ENCODE results near the gene SPNS3.

The SPNS3 gene

DNA sequence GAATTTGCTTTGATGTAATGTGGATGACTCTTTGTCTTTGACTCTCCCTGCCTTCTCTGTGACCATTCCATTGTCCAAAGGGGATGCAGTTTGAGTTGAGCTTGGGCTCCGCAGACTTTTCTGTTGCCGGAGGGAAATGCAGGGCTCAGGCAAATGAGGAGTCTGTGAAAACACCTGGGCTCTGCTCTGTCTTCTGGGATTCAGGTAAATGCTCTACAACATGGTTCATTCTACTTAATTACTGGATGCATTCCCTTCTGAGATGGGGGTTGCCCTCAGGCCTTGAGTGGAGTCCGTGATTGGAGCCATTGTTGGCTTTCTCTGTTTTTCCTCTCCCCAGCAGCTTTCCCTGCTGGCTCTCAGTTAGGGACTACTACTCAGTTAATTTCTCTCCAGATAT lies 38.5 kb downstream of the SPNS3 start:
- no peak for DNase-seq

DNA sequence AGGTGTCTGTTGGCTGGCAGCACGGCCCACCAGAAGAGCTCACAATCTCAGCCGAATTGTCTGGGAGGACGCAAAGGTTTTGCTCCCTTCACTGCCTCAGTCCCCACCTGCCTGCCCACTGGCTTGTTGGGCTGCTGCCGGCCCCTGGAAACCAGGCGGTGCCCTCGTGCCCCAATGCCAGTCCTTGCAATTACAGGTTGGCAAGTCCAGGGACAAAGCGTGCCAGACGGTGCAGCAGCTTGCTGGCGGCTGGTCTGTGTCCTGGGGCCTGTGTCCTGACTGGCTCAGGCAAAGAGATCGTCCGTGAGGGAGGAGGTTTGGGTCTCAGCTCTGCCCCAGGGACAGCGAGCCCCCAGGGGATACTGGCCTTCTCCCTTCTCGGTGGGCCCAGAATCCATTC lies 40.4 kb downstream of the SPNS3 start:
- no peak for DNase-seq

DNA sequence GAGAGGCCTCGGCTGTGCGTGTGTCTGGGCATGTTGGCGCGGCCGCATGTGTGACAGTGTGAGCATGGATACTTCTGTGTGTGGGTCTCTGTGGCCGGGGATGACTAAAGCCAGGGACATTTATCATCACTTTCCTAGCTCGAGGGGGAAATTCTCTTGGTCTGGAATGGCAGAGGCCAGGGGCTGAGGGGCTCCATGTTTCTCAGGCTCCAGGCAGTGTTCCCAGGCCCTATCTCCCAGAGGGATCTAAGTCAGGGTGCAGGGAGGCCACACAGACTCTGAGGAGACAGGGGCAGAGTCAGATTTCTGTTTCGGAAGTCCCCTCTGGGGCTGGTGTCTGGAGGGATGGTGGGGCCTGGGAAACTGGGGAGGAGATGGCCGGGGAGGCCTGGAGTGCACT lies 41.3 kb downstream of the SPNS3 start:
- no peak for DNase-seq

DNA sequence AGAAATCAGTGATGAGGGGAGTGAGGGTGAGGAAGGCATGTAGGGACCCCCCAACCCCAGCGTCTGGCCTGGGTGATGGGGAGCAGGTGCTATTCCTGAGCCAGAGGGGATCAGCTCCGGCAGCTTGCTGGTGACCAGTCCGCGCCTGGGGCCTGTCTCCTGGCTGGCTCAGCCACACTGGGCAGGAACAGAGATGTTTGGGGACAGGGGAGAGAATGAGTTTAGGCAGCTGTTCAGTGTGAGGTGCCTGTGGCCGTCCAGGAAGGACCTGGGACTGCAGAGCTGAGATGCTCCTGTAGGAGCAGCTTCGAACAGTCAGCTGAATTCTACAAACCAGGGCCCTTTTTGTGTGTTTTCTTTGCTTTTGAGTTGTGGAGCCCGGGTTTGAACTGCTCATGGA lies 41.7 kb downstream of the SPNS3 start:
- no peak for DNase-seq

DNA sequence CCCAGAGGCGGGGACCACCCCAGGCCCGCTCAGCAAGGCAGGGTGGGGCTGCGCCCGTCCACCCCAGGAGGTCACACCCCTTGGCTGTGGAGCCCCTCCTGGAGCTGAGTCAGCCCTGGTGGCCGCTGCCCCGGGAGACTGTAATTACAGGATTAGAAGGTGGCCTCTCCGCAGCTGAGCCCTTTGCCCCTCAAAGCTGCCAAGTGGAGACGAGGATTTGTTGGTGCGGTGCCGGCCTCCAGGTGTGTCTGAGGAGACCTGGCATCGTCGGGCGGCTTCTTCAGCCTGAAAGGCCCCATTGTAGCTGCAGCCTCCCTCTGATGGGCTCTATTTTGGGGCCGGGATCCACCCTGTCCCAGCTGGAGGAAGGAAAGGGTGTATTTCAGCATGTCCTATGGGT lies 42.3 kb downstream of the SPNS3 start:
- DNase-seq = no peak

DNA sequence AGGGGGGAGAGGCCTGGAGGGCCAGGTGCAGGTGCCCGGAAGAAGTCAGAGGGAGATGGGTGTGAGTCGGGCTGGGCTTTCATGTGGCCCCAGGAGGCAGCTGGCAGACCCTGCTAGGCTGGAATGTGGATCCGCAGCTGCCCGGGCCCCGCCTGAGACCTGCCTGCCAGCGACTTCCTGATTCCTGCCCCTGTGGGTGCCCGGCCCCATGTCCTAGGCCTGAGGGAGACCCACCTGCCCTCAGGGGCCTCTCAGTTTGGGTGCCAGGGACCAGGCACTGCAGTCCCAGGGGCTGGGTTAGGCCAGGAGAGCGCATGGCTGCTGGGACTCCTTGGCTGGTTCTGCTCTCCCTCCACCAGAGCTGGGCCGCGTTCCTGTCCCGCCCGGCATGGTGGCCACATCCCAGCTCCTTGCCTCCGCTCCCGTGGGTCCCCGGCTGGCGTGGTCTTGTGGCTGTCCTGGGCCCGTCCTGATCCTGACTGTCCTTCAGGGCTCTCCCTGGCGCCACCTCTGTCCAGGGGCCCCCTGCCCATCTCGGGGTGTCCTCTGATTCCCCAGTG lies 42.9 kb downstream of the SPNS3 start:
- DNase-seq = no peak

DNA sequence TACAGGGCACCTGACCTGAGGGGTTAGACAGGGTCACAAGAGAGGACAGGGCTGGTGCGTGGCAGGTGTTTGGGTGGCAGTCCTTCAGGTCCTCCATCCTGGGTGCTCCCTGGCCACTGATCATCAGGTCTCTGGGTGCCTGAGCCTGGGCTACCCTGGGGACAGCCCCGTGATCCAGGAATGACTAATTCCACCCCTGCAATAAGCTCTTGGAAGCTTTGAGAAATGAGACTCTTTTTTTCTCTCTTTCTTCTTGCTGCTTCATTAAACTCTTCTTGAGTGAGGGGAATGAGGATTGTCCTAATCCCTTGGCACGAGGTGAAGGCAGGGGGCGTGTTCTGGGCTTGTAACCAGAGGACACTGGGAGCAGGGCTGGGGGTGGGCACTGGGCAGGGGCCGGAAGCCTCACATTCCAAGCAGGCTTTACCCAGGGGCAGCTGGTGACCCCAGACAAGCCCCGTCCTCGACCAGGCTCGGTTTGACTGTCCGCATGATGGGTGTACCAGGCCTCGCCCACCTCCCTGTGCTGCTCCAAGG lies 43.6 kb downstream of the SPNS3 start:
- DNase-seq = no peak

DNA sequence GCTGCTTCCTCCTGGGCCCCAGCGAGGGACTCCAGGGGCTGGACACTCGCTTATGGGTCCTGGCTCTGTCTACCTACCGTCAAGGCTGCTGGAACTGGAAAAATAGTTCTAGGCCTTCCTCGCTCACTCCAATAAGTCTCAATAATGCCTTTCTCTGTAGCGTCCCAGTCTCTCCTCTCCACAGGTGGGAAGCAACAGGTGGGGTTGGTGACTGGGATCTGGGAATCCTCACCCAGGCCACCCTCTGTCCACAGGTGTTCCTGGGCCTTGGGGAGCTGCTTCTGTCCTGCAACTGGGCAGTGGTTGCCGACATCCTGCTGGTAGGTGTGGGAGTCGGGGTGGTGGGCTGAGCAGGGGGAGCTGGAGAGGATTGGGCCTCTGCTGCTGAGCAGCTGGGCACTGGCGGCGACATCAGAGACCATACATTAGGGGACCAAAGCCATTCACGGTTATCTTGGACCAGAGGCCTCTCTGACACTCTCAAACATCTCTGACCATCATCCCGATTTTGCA lies 44.6 kb downstream of the SPNS3 start:
- no peak for DNase-seq

DNA sequence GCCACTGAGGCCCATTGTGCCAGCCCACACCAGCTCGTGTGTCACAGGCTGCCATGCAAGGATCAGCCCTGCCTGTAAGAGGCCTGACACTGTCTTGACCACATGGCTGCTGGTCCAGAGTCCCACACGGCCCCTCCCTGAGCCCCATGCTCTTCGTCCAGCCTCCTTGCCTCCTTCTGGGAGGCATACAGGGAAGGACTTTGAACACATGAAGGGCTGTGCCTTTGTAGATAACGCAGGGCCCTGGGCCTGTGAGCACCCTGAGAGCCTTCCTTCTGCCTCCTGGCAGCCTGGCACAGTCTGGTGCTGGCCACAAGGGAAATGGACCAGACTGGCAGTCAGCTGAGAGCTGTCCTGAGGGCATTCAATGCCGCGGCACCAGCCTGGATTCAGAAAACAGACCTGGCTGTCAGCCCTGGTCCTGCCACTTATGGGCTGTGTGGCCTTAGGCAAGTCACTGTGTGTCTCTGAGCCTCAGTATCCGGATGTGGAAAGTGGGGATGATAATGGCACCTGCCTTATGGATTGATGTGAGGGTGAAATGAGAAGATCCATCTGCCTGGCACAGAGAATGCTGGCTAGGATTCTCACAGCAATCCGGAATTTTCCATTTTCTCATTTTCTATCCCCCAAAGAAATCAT lies 45.7 kb downstream of the SPNS3 start:
- DNase-seq = no peak

DNA sequence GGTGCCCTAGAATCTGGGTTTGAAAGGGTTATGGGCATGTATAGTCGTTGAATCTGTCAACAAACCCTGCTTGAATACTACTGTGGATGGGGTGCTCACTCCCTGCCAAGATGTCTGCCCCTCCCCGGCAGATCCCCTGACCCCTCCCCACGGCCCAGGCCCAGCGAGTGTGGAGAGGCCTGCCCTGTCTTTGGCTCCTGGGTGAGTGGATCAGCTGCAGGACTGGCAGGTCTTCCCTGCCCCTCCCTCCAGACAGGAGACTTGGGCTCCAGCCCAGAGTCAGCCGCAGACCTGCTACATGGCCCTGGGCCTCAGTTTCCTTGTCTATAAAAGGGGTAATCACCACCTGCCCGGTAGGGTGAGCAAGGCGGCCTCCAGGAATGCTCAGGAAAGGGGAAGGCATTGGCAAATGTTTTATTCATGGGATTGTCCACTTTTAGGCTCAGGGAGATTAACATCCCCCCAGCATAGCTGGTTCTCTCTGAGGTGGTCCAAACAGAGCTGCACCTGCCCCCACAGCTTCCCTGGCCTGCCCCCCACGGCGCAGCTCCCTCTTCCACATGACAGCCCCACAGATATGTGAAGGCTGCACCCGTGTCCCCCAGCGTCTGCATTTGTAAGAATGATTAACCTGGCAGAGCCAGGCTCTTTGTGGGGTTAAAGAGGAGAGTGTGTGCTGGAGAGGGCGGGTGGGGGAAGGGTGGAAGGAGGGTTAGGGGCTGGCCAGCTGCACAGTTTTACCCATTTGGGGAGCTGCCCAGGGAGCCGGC lies 46.4 kb downstream of the SPNS3 start:
- no peak for DNase-seq

DNA sequence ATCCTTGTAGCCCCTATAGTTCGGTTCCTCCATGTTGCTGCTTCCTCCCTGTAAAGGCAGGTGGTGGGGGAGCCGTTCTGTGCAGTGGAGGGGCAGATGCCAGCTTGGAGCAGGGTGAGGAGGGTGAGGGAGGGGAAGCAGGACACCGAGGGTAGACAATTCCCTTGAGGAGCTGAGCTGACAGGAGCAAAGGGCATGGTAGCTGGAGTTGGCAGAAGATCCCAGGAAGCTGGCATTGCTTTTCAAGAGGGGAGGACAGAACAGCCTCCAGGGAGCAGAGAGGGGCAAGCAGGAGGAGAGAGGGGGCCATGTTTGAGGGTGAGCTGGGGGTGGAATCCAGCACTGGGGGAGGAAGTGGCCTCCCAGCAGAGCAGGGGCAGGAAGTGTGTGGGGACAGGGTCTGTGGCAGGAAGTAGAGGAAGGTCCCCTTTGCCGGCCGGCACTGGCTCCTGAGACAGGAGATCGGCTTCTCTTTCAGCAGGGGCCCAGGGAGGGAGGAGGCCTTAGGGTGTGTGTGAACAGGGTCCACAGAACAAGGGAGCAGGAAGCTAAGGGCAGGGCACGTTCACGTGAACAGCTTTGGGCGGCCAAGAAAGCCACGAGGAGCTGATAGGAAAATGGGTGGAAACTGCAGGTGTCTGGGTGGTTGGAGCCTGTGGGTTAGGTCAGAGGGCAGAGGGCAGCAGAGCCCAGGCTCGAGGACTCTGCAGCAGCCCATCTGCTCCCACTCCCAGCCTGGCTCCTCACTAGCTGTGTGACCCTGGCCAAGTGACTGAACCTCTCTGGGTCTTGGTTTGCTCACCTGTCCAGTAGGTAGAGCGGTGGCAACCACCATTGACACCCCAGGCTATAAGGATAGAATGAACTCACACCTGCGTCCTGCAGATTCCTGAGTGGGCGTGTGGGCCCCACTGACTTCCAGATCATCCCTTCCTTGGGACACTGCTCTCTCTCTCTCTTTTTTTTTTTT lies 47.5 kb downstream of the SPNS3 start:
- DNase-seq = no peak

DNA sequence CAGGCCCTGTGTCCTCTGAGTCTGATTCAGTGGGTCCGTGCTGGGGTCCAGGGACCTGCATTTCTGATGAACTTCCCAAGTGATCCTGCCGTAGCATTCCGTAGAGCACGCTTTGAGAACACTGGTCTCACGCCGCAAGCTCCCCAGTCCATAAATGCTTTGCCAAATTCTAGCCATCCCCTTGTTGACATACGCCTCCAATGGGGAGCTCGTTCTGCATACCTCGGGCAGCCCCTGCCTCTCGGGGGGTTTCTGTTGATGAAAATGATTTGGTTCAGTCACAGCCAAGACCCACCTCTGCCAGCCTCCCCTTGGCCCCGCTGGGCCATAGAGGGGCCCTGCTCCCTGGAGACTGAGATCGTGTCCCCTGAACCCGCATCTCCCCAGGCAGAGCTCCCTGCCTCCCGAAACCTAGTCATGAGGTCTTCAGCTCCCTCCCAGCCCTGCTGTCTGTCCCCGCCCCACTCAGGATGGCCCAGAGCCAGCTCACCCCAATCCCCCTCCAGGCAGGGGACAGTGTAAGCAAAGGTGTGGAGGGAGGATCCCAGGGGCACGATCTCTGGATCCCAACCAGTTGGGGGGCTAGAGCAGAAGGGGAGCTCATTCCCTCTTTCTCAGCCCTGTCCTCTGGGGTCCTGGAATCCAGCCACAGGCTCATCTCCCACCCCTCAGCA lies 48.7 kb downstream of the SPNS3 start:
- no peak for DNase-seq

DNA sequence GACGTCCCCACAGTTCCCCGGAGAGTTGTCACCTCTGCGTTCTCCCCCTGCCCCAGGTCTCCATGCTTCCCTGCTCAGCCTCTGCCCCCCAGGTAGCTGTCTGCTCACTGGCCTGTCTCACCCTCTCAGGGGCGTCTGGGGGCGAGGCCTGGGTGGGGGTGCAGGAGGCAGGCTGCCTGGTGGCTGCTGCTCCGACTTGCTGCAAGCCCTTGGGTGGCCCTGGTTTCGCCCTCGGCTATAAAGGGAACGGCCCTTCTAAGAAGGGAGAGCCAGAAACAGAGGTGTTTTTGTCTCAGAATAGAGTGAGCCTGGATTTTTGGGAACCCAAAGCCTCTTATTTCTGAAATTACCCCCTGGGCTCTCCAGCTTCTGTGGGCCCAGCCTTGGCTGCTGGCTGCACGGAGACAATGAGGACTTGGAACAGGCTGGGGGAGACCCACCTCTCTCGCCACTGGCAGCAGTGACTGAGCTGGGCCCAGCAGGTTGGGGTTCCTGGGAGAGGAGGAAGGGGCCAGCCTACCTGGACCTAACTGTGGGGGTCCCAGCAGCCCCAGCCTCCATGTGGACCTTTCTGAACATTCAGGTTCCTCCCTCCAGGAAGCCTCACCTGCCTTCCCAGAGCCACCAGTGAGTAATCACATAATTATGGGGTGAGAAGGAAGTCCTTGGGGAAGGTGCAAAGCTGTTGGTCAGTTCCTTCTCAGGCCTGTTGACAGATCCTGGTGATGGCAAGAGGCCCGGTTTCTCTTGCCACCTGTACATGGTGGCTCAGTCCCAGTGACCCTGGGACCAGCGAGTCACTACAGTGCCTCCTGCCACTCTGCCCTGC lies 49.5 kb downstream of the SPNS3 start:
- DNase-seq = no peak

DNA sequence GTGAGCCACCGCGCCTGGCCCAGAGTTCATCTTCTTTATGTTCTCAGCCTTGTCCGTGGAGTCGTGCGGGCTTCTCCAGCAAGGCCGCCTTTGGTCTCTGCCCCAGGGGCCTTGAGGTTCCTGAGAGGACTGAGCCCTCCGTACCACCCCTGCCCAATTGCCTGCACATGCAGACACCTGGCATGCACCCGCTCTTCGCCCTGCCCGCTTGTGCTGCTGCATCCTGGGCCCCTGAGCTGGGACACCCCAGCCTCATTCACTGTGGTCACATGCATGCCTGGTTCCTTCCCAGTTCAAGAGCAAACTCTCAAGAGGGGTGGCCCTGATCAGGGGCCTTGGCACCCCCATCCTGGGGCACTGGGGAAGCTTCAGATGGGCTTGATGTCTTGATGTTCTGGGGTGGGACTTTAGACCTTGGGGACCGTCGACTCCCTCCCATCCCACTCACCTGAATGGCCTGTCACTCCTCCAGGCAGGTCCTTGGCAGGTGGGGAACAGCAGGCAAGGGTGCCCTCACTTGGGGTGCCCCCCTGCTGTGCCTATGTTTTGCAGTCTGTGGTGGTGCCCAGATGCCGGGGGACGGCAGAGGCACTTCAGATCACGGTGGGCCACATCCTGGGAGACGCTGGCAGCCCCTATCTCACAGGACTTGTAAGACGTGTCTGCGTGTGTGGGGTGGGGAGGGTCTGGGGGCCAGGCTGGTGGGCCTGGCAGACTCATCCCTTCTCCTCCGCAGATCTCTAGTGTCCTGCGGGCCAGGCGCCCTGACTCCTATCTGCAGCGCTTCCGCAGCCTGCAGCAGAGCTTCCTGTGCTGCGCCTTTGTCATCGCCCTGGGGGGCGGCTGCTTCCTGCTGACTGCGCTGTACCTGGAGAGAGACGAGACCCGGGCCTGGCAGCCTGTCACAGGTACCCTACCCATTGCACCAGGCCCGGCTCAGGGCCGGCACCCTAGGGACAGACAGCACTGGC lies 52.2 kb downstream of the SPNS3 start:
- DNase-seq = no peak

DNA sequence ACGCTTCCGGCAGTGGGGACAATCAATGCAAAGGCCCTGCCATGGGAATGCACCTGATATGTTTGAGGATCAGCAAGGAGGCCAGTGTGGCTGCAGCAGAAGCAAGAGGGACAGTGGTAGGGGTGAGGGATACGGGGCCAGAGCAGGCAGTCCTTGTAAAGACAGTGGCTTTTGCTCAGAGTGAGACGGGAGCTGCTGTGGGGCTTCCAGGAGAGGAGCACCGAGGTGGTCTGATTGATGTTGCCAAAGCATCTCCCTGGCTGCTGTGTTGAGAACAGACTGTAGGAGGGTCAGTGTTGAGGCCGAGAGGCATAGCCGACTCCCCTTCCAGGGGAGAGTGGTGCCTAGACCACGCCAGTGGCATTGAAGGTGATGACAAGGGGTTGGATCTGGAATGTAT lies 53.6 kb downstream of the SPNS3 start:
- no peak for DNase-seq

DNA sequence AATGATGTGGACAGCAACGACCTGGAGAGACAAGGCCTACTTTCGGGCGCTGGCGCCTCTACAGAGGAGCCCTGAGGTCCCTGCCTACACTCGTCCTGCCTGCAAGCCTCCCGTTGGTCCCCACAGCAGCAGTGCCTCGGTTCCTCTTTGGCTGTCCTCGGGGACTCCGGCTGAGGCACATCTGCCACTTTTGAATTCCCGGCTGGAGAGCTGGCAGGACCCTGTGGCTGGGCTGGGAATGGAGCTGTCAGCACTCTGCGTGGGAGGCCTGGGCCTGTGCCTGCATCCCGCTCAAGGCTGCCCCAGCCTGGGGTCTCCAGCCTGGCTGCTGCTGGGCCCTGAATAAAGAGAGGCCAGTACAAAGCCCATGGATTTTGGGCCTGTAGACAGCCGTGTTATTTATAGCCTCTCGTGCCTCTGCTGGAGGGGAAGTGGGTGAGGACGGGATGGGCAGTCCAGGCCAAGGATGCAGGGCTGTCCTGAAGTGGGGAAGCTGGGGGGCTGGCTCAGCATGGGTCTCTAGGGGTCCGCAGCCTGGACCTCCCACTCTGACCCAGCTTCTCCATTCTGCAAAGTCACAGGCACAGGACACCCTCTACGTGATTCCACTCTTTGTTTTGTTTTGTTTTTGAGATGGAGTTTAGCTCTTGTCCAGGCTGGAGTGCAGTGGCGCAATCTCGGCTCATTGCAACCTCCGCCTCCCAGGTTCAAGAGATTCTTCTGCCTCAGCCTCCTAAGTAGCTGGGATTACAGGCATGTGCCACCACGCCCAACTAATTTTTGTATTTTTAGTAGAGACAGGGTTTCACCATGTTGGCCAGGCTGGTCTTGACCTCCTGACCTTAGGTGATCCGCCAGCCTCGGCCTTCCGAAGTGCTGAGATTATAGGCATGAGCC lies 54.3 kb downstream of the SPNS3 start:
- no peak for DNase-seq

DNA sequence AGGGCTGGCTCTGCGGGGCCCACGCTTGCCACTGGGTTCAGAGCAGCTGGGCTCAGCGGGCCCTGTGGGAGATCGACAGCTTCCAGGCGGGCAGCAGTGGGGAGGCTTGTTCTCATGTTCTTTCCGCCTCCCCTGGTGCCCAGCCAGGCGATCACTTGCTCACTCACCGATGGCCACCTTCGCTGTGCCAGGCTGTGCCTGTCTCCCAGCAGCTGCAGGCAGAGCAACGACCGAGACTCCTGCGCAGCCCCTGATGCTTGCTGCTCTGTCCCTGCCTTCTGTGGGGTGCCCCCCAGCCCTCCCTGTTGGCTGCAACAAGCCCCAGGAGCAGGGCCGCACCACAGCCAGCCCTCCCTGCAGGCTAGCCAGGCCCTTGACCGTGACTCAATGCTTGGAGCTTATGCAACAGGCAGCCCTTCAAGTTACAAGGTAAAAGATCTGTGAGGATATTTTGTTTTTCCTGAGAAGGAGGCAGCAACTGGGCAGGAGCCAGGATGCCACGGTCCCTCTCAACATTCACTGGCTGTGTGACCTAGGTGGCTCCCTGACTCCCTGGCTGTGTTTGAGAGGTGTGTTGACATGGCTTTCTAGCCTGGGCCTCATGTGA lies 55.4 kb downstream of the SPNS3 start:
- no peak for DNase-seq

DNA sequence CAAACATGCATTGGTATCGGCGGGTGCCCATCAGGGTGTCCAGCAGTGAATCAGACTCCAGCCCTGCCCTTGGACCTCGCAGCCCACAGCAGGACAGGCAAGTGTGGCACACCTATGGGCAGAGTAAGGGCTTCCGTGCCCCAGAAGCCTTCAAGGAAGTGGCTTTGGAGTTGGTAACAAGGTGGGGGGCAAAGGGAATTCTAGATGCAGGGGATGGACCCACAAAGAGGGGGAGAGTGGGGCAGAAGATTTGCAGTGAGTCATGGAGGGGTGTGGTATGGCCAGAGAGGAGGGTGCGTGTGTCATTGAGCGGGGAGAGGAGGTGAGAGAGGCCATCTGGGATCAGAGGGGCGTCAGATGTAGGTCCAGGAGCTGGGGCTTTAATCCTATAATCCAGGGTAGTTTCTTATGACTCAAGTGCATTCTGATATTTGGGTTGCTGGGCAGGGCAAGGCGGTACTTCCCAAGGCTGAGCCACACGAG lies 56.4 kb downstream of the SPNS3 start:
- DNase-seq = no peak

All from GOT3 (cell line).